ENCODE results near the gene TAS1R1. TPM values are rescaled to one million over a fixed set of nuclear protein-coding genes. Genes with fewer than 3 reads are reported as not detected.

TAS1R1 gene
- polyA plus RNA-seq, 2 of the 4 experiments (the other 2 are of a cell fraction), result not detected

DNA sequence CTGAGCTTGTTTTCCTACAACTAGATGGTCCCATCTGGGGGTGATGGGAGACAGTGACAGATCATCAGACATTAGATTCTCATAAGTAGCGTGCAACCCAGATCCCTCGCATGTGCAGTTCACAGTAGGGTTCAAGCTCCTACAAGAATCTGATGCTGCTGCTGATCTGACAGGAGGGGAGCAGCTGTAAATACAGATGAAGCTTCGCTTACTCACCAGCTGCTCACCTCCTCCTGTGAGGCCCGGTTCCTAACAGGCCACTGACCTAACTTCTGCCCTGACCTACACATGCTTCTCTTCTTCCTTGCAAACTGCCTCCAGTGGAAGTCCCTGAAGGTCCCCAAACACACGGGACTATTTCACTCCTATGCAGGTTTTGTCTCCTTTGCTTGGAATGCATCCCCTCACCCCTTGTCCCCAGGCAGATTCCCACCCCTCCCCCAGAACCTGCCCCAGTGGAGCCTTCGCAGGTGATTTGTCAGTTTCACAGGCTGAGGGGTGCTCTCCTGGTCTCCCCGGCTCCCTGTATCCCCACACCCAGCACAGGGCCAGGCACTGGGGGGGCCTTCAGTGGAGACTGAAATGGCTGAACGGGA lies 19.0 kb downstream of the TAS1R1 start:
- 60% methylated on average over 6 of the region's 8 CpGs for WGBS (ENCODE audit: missing lambda C conversion rate)
- H3K4me3 ChIP-seq, result no peak overlapping the region
- H3K4me1 ChIP-seq, result peaks cover 1% of the 10 kb centered on the region; the same call in 2 of the 3 replicates
- no peak overlapping the region for H3K27ac ChIP-seq
- CTCF ChIA-PET, result interaction anchor here (0.6 kb wide), 1 partner anchor 128 kb away, joined by 4 read pairs; no protein-coding TSS in a partner anchor
- ATAC-seq, result no peak
- no peaks in the 10 kb centered on the region for H3K9me3 ChIP-seq
- H3K4me2 ChIP-seq, result no peak overlapping the region
- TF ChIP-seq EHF (CRISPR knock-in tag; IDR thresholded peaks at IDR 0.05), result no peak
- no peak for TF ChIP-seq CBX2 (IDR thresholded peaks at IDR 0.05; ENCODE audit: borderline replicate concordance, low read depth)
- no peak for TF ChIP-seq HOXA7 (CRISPR knock-in tag; IDR thresholded peaks at IDR 0.05)
- no peak for TF ChIP-seq FOSL2 (IDR thresholded peaks at IDR 0.05)
- TF ChIP-seq FOSL2 (CRISPR knock-in tag; IDR thresholded peaks at IDR 0.05), result no peak
- TF ChIP-seq RARB (CRISPR knock-in tag; IDR thresholded peaks at IDR 0.05), result no peak
- TF ChIP-seq PBX3 (IDR thresholded peaks at IDR 0.05), result no peak
- TF ChIP-seq POLR2A (IDR thresholded peaks at IDR 0.05; ENCODE audit: low read length), result no peak
- TF ChIP-seq JUNB (IDR thresholded peaks at IDR 0.05), result no peak
- no peak for TF ChIP-seq FOSB (CRISPR knock-in tag; IDR thresholded peaks at IDR 0.05)
- TF ChIP-seq TP53 (CRISPR knock-in tag; IDR thresholded peaks at IDR 0.05), result no peak
- no peak for TF ChIP-seq JUN (IDR thresholded peaks at IDR 0.05)
- no peak for TF ChIP-seq KDM1A (IDR thresholded peaks at IDR 0.05; ENCODE audit: low read depth)
- TF ChIP-seq HMGXB4 (CRISPR knock-in tag; IDR thresholded peaks at IDR 0.05; ENCODE audit: borderline replicate concordance), result no peak
- no peak for TF ChIP-seq ELK1 (IDR thresholded peaks at IDR 0.05; ENCODE audit: low read depth, low read length)
- no peak for TF ChIP-seq ZFP36 (IDR thresholded peaks at IDR 0.05; ENCODE audit: borderline replicate concordance, partially characterized antibody)
- no peak for TF ChIP-seq HOXB5 (CRISPR knock-in tag; IDR thresholded peaks at IDR 0.05)
- no peak for TF ChIP-seq RNF2 (IDR thresholded peaks at IDR 0.05; ENCODE audit: borderline replicate concordance, low read depth)
- TF ChIP-seq, protein P1, sequence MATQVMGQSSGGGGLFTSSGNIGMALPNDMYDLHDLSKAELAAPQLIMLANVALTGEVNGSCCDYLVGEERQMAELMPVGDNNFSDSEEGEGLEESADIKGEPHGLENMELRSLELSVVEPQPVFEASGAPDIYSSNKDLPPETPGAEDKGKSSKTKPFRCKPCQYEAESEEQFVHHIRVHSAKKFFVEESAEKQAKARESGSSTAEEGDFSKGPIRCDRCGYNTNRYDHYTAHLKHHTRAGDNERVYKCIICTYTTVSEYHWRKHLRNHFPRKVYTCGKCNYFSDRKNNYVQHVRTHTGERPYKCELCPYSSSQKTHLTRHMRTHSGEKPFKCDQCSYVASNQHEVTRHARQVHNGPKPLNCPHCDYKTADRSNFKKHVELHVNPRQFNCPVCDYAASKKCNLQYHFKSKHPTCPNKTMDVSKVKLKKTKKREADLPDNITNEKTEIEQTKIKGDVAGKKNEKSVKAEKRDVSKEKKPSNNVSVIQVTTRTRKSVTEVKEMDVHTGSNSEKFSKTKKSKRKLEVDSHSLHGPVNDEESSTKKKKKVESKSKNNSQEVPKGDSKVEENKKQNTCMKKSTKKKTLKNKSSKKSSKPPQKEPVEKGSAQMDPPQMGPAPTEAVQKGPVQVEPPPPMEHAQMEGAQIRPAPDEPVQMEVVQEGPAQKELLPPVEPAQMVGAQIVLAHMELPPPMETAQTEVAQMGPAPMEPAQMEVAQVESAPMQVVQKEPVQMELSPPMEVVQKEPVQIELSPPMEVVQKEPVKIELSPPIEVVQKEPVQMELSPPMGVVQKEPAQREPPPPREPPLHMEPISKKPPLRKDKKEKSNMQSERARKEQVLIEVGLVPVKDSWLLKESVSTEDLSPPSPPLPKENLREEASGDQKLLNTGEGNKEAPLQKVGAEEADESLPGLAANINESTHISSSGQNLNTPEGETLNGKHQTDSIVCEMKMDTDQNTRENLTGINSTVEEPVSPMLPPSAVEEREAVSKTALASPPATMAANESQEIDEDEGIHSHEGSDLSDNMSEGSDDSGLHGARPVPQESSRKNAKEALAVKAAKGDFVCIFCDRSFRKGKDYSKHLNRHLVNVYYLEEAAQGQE (IDR thresholded peaks at IDR 0.05), result no peak
- TF ChIP-seq TFCP2L1 (CRISPR knock-in tag; IDR thresholded peaks at IDR 0.05), result no peak
- no peak for TF ChIP-seq FOXS1 (CRISPR knock-in tag; IDR thresholded peaks at IDR 0.05)
- no peak for DNase-seq (ENCODE audit: low read depth in 1 of 2, low spot score in 1 of 2)
- FAIRE-seq, result no peak
- POLR2A ChIA-PET, result no interaction called here

Measured in A549 (cell line).